ENCODE data around the gene C3orf22.

The C3orf22 gene

DNA sequence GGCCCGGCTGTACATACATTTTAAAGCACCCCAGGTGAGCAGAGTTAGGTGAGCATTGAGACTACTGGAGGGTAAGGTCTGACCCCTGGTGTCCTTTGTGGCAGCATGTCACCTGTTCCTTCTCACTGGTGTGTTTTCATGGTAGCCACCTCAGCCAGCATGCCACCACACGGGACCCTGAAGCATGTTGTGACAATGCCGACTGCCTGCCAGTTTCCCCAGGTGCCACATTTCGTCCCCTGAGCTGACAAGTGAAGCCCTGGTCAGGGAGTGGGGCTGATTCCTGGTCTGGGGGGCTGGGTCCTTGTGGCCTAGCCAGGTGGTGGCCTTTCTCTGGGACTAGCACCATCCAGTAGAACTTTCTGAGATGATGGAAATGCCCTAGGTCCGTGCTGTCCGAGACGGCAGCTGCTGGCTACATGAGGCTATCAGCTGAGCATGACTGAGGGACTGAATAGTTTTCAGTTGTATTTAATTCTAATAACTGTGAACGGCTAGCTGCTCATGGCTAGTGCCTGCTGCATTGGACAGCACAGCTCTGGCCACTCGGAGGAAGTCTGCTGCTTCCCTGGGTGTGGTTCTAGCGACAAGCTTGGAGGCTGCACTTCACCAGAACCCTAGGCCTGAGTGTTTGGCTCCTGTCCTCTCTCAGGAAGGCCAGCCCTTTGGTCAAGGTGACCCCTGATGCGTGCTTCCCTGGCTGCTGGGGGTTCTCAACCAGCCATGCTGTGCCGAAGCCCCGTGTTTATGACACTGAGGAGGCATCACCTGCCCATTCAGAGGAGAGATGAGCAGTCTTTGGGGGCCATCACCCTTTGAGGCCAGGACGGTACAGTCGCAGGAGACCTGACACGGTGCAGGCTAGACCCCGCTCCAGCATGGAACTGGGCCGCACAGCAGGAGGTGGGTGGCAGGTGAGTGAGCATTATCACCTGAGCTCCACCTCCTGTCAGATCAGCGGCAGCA, 3.9 kb downstream of the C3orf22 start:
- H3K27me3 ChIP-seq (ENCODE audit: control insufficient read depth, insufficient read depth, low read length) = no peaks in the 10 kb centered on the region
- no peaks in the 10 kb centered on the region for H3K4me1 ChIP-seq (ENCODE audit: control insufficient read depth, insufficient read depth, low read length)
- H3K9me3 ChIP-seq (ENCODE audit: control insufficient read depth, insufficient read depth, low read length) = no peaks in the 10 kb centered on the region
- no peak overlapping the region for H3K9ac ChIP-seq (ENCODE audit: low read depth, low read length)
- no peaks in the 10 kb centered on the region for H3K36me3 ChIP-seq (ENCODE audit: control insufficient read depth, insufficient read depth, low read length)
- no peak overlapping the region for H3K4me3 ChIP-seq (ENCODE audit: low read depth, low read length)

DNA sequence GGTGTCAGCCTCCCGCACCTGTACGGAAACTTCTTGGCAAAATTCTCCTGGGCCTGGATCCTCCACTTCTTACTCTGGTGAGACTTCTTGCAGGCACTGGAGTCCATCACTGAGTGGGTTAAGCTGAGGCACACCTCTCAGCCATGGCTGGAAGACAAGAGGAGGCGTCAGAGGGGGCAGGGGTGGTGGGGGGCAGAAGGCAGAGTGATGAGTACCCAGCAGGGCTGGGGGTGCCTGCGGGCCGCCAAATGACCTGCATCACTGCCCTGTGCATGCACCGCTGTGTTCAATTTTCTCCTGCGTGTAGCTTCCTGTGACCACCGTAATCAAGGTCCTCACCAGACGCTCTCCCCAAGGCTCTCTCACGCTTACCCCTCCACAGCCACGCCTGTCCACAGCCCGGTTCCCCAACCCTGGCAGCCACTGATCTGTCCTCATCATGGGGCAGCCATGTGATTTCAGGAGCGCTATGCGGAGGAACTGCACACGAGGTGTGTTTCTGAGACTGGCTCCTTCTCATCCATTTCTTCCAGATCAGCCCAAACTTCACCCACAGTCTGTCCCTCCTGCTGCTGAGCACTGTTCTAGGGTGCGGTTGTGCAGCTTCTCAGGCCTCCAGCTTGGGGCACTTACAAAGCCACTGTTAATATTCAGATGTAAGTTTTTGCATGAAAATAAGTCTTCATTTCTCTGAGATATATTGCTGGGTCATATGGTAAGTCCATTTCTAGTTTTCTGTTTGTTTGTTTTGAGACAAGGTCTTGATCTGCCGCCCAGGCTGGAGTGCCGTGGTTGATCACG, 5.2 kb downstream of the C3orf22 start:
- Histone ChIP-seq H3K4me3 (ENCODE audit: low read depth, low read length) (no peak overlapping the region), H3K27me3 (ENCODE audit: control insufficient read depth, insufficient read depth, low read length) (no peaks in the 10 kb centered on the region), H3K4me1 (ENCODE audit: control insufficient read depth, insufficient read depth, low read length) (peaks cover 10% of the 10 kb centered on the region), H3K9me3 (ENCODE audit: control insufficient read depth, insufficient read depth, low read length) (no peaks in the 10 kb centered on the region), H3K36me3 (ENCODE audit: control insufficient read depth, insufficient read depth, low read length) (no peaks in the 10 kb centered on the region), H3K9ac (ENCODE audit: low read depth, low read length) (no peak overlapping the region)

- Histone ChIP-seq H3K9ac (ENCODE audit: low read depth, low read length) (no peak overlapping the region), H3K9me3 (ENCODE audit: control insufficient read depth, insufficient read depth, low read length) (no peaks in the 10 kb centered on the region), H3K4me3 (ENCODE audit: low read depth, low read length) (no peak overlapping the region), H3K36me3 (ENCODE audit: control insufficient read depth, insufficient read depth, low read length) (no peaks in the 10 kb centered on the region), H3K4me1 (ENCODE audit: control insufficient read depth, insufficient read depth, low read length) (peaks cover 10% of the 10 kb centered on the region), H3K27me3 (ENCODE audit: control insufficient read depth, insufficient read depth, low read length) (no peaks in the 10 kb centered on the region)
Observed at GRCh38 chr3:126552688-126553283, 5.9 kb downstream of the C3orf22 start.

GRCh38 chr3:126551839-126552687, 6.7 kb downstream of the C3orf22 start:
- H3K4me1 ChIP-seq (ENCODE audit: control insufficient read depth, insufficient read depth, low read length) = peaks cover 10% of the 10 kb centered on the region
- H3K9ac ChIP-seq (ENCODE audit: low read depth, low read length) = no peak overlapping the region
- H3K27me3 ChIP-seq (ENCODE audit: control insufficient read depth, insufficient read depth, low read length) = no peaks in the 10 kb centered on the region
- no peaks in the 10 kb centered on the region for H3K9me3 ChIP-seq (ENCODE audit: control insufficient read depth, insufficient read depth, low read length)
- no peaks in the 10 kb centered on the region for H3K36me3 ChIP-seq (ENCODE audit: control insufficient read depth, insufficient read depth, low read length)
- H3K4me3 ChIP-seq (ENCODE audit: low read depth, low read length) = no peak overlapping the region

GRCh38 chr3:126551121-126551838, 7.5 kb downstream of the C3orf22 start:
- Histone ChIP-seq H3K9me3 (ENCODE audit: control insufficient read depth, insufficient read depth, low read length) (no peaks in the 10 kb centered on the region), H3K27me3 (ENCODE audit: control insufficient read depth, insufficient read depth, low read length) (no peaks in the 10 kb centered on the region)

DNA sequence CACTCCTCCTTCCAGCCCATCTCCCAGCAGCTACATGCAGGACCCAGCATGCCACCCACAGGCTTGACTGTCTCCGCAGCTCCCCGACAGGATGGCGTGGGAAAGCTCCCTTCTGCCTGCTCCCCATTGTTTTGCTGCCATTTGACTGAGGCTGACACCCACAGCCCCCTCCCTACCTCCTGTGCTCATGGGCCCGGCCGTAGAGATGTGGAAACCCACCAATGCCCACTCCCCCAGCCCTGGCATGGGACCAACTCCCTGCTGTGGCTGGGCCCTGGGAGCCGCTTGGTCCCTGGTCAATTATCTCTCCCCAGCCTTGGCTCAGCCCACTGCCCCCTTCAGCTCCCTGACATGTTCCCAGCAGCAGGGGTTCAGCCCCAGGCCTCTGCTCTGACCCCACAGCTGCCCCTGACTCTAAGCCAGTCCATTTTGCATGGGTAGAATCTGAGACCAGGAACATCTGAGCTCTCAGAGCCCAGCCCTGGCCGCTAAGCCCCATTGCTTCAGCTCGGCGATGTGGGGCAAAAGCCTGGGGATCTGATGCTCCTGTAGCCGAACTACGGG, 8.2 kb downstream of the C3orf22 start:
- Histone ChIP-seq H3K9me3 (ENCODE audit: control insufficient read depth, insufficient read depth, low read length) (no peaks in the 10 kb centered on the region), H3K4me3 (ENCODE audit: low read depth, low read length) (no peak overlapping the region), H3K27me3 (ENCODE audit: control insufficient read depth, insufficient read depth, low read length) (no peaks in the 10 kb centered on the region), H3K36me3 (ENCODE audit: control insufficient read depth, insufficient read depth, low read length) (no peaks in the 10 kb centered on the region), H3K4me1 (ENCODE audit: control insufficient read depth, insufficient read depth, low read length) (peaks cover 10% of the 10 kb centered on the region), H3K9ac (ENCODE audit: low read depth, low read length) (no peak overlapping the region)

More at GRCh38 chr3:126551121-126551838, 7.5 kb downstream of the C3orf22 start:
- Histone ChIP-seq H3K4me3 (ENCODE audit: low read depth, low read length) (no peak overlapping the region), H3K36me3 (ENCODE audit: control insufficient read depth, insufficient read depth, low read length) (no peaks in the 10 kb centered on the region), H3K9ac (ENCODE audit: low read depth, low read length) (no peak overlapping the region), H3K4me1 (ENCODE audit: control insufficient read depth, insufficient read depth, low read length) (peaks cover 10% of the 10 kb centered on the region)

DNA sequence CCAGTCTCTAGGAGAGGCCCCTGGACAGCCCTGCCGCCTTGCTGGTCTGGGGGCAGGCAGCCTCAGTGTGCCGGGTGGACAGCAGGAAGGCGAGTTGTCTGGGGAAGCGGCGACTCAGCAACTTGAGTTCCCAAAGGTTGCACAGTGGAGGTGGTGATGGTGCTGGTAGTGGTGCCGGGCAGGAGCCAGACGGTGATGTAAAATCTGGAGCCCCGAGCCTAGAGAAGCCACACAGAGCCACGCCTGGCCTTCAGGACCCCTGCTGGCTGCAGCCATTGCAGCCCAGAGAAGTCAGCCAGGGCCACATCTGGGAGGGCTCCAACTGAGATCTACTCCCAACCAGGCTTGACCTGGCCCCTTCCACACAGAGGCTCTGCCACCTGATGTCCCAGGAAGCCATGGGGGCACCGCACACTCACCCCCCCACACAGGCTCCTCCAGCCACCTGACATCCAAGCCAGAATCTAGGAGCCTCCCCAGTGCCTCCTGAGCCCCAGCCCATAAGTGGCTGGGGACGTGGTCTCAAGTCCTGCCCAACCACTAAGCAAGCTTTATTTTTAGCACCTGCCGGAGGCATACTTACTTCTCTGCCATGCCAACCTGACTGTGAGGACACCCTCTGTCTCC, 8.8 kb downstream of the C3orf22 start:
- H3K9me3 ChIP-seq (ENCODE audit: control insufficient read depth, insufficient read depth, low read length) = no peaks in the 10 kb centered on the region
- H3K9ac ChIP-seq (ENCODE audit: low read depth, low read length) = peak overlapping the region; percentile 37
- H3K36me3 ChIP-seq (ENCODE audit: control insufficient read depth, insufficient read depth, low read length) = no peaks in the 10 kb centered on the region
- no peaks in the 10 kb centered on the region for H3K27me3 ChIP-seq (ENCODE audit: control insufficient read depth, insufficient read depth, low read length)
- no peak overlapping the region for H3K4me3 ChIP-seq (ENCODE audit: low read depth, low read length)
- peaks cover 10% of the 10 kb centered on the region for H3K4me1 ChIP-seq (ENCODE audit: control insufficient read depth, insufficient read depth, low read length)

DNA sequence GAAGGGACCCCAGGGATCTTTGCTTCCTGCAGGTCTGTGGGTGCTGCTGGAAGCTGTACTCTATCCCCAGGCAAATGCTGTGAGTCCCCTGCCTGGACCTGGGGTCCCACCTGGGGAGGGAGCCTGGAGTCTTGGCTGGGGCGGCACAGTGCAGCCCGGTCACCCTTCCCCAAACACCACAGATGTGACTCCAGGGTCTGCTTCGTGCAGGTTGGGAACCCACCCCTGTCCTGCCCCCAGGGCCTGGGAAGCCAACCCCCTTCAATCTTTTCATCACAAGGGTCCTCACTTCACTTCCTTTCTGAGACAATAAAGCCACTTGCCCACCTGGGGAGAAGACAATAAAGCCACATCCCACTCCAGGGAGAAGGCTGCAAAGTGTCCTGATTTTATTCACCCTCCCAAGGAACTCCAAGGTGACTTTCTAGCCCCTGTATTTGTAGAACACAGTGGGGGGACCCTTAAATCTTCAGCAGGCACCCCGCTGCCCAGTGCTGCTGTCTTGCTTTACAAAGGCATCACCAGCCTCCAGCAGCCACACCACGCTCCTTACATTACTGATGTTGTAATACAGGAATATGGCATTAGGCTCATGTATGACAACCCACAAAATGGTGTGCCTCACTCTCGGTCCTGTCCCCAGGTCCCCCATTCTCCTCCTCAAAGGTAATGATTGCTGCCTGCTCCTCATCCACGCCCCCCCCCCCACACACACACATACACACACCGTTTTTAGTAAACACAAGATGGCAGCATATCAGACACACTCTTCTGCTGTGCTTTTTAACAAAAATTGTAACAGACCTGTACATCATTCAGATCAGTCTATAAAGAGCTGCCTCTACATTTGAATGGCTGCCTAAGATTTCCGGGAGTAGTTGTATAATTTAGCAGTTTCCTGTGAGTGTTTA, 9.9 kb downstream of the C3orf22 start:
- Histone ChIP-seq H3K36me3 (ENCODE audit: control insufficient read depth, insufficient read depth, low read length) (no peaks in the 10 kb centered on the region), H3K9ac (ENCODE audit: low read depth, low read length) (no peak overlapping the region), H3K27me3 (ENCODE audit: control insufficient read depth, insufficient read depth, low read length) (no peaks in the 10 kb centered on the region), H3K4me1 (ENCODE audit: control insufficient read depth, insufficient read depth, low read length) (peaks cover 10% of the 10 kb centered on the region), H3K4me3 (ENCODE audit: low read depth, low read length) (no peak overlapping the region), H3K9me3 (ENCODE audit: control insufficient read depth, insufficient read depth, low read length) (no peaks in the 10 kb centered on the region)

GRCh38 chr3:126547721-126548120, 11.0 kb downstream of the C3orf22 start:
- H3K27me3 ChIP-seq (ENCODE audit: control insufficient read depth, insufficient read depth, low read length) = no peaks in the 10 kb centered on the region
- no peak overlapping the region for H3K9ac ChIP-seq (ENCODE audit: low read depth, low read length)
- no peak overlapping the region for H3K4me3 ChIP-seq (ENCODE audit: low read depth, low read length)
- H3K4me1 ChIP-seq (ENCODE audit: control insufficient read depth, insufficient read depth, low read length) = peaks cover 10% of the 10 kb centered on the region
- no peaks in the 10 kb centered on the region for H3K36me3 ChIP-seq (ENCODE audit: control insufficient read depth, insufficient read depth, low read length)
- no peaks in the 10 kb centered on the region for H3K9me3 ChIP-seq (ENCODE audit: control insufficient read depth, insufficient read depth, low read length)
